ENCODE data around the gene NTN4. TPM values are rescaled to one million over a fixed set of nuclear protein-coding genes. Genes with fewer than 3 reads are reported as not detected.

NTN4 gene
- total RNA-seq, 1 experiment from 2014 or later: 68.4 TPM

GRCh38 chr12:95712269-95712668, 78.3 kb downstream of the NTN4 start:
- H3K36me3 Mint-ChIP-seq (ENCODE audit: insufficient read depth, unreplicated experiment): no peaks in the 10 kb centered on the region
- H3K4me3 Mint-ChIP-seq (ENCODE audit: low read depth, unreplicated experiment): no peak overlapping the region
- BruUV-seq (replicated peaks): no TSS peak
- H3K27ac Mint-ChIP-seq (ENCODE audit: unreplicated experiment): no peak overlapping the region
- no peak for TF ChIP-seq CTCF (IDR thresholded peaks at IDR 0.05; ENCODE audit: unreplicated experiment)
- no peaks in the 10 kb centered on the region for H3K27me3 Mint-ChIP-seq (ENCODE audit: unreplicated experiment)
- intact Hi-C loops (cut with micrococcal nuclease; ENCODE audit: unreplicated experiment): no loop called here
- no peak for DNase-seq
- no peaks in the 10 kb centered on the region for H3K9me3 Mint-ChIP-seq (ENCODE audit: low read depth, unreplicated experiment)
- CTCF ChIA-PET: no interaction called here
- peaks cover 24% of the 10 kb centered on the region for H3K4me1 Mint-ChIP-seq (ENCODE audit: low read depth, unreplicated experiment)

GRCh38 chr12:95710386-95710785, 80.2 kb downstream of the NTN4 start:
- H3K4me3 Mint-ChIP-seq (ENCODE audit: low read depth, unreplicated experiment): no peak overlapping the region
- no peaks in the 10 kb centered on the region for H3K36me3 Mint-ChIP-seq (ENCODE audit: insufficient read depth, unreplicated experiment)
- BruUV-seq (replicated peaks): no TSS peak
- H3K27ac Mint-ChIP-seq (ENCODE audit: unreplicated experiment): no peak overlapping the region
- no peak for DNase-seq
- TF ChIP-seq CTCF (IDR thresholded peaks at IDR 0.05; ENCODE audit: unreplicated experiment): no peak
- H3K27me3 Mint-ChIP-seq (ENCODE audit: unreplicated experiment): no peaks in the 10 kb centered on the region
- intact Hi-C loops (cut with micrococcal nuclease; ENCODE audit: unreplicated experiment): no loop called here
- CTCF ChIA-PET: interaction anchor here (0.6 kb wide), 1 partner anchor 96 kb away, joined by 16 read pairs; no protein-coding TSS in a partner anchor
- H3K4me1 Mint-ChIP-seq (ENCODE audit: low read depth, unreplicated experiment): peaks cover 8% of the 10 kb centered on the region
- no peaks in the 10 kb centered on the region for H3K9me3 Mint-ChIP-seq (ENCODE audit: low read depth, unreplicated experiment)

- Mint-ChIP-seq H3K36me3 (ENCODE audit: insufficient read depth, unreplicated experiment) (no peaks in the 10 kb centered on the region), H3K27me3 (ENCODE audit: unreplicated experiment) (no peaks in the 10 kb centered on the region)
- intact Hi-C loops (cut with micrococcal nuclease; ENCODE audit: unreplicated experiment): no loop called here
Measured at GRCh38 chr12:95709152-95709551, 81.4 kb downstream of the NTN4 start.

GRCh38 chr12:95705143-95705542, 85.4 kb downstream of the NTN4 start:
- H3K27me3 Mint-ChIP-seq (ENCODE audit: unreplicated experiment): no peaks in the 10 kb centered on the region
- no peak for DNase-seq
- CTCF ChIA-PET: interaction anchor here (0.7 to 2.3 kb wide), 4 partner anchors 11 to 291 kb away, joined by 3 to 10 read pairs (median 4); no protein-coding TSS in a partner anchor
- H3K9me3 Mint-ChIP-seq (ENCODE audit: low read depth, unreplicated experiment): no peaks in the 10 kb centered on the region
- intact Hi-C loops (cut with micrococcal nuclease; ENCODE audit: unreplicated experiment): no loop called here
- H3K36me3 Mint-ChIP-seq (ENCODE audit: insufficient read depth, unreplicated experiment): peaks cover 12% of the 10 kb centered on the region
- no TSS peak for BruUV-seq (replicated peaks)
- H3K4me3 Mint-ChIP-seq (ENCODE audit: low read depth, unreplicated experiment): no peak overlapping the region
- peaks cover 18% of the 10 kb centered on the region for H3K4me1 Mint-ChIP-seq (ENCODE audit: low read depth, unreplicated experiment)
- no peak overlapping the region for H3K27ac Mint-ChIP-seq (ENCODE audit: unreplicated experiment)
- no peak for TF ChIP-seq CTCF (IDR thresholded peaks at IDR 0.05; ENCODE audit: unreplicated experiment)

More at GRCh38 chr12:95709152-95709551, 81.4 kb downstream of the NTN4 start:
- Mint-ChIP-seq H3K27ac (ENCODE audit: unreplicated experiment) (no peak overlapping the region), H3K4me1 (ENCODE audit: low read depth, unreplicated experiment) (peaks cover 1% of the 10 kb centered on the region), H3K4me3 (ENCODE audit: low read depth, unreplicated experiment) (no peak overlapping the region), H3K9me3 (ENCODE audit: low read depth, unreplicated experiment) (no peaks in the 10 kb centered on the region)
- no TSS peak for BruUV-seq (replicated peaks)
- no peak for DNase-seq
- no peak for TF ChIP-seq CTCF (IDR thresholded peaks at IDR 0.05; ENCODE audit: unreplicated experiment)
- CTCF ChIA-PET: interaction anchor here (0.5 to 0.8 kb wide), 3 partner anchors 9 to 604 kb away, joined by 4 to 5 read pairs (median 4); no protein-coding TSS in a partner anchor
